Trophoblast cell (in vitro differentiated cells and primary cell): ENCODE results near the gene NXN.
"Not testable (repeated sequence)": the region's sequence is repeated elsewhere in the genome, so short reads cannot be mapped to it uniquely, and the experiment has no call there.

Source experiments
- DNase-seq, 2 donors: peaks; one replicate each; pipeline ENCODE4 v3.0.0-alpha.2; 2016
- H2AFZ ChIP-seq: 2 replicates; pipeline ENCODE4 v1.6.1; 2013; ENCODE audit warnings: low read length, moderate library complexity, mild to moderate bottlenecking; ENCODE audit not compliant: insufficient read depth, poor library complexity
- H2AK5ac ChIP-seq: 2 replicates; pipeline ENCODE4 v1.6.1; 2013; ENCODE audit warnings: mild to moderate bottlenecking, low read length
- H2BK120ac ChIP-seq: 2 replicates; pipeline ENCODE4 v1.6.1; 2013; ENCODE audit warnings: low read length, mild to moderate bottlenecking, moderate library complexity; ENCODE audit not compliant: insufficient read depth, poor library complexity
- H2BK12ac ChIP-seq: 2 replicates; pipeline ENCODE4 v1.6.1; 2013; ENCODE audit warnings: mild to moderate bottlenecking, low read length, moderate library complexity
- H2BK5ac ChIP-seq: 2 replicates; pipeline ENCODE4 v1.6.1; 2013; ENCODE audit warnings: low read length, low read depth, moderate library complexity, mild to moderate bottlenecking; ENCODE audit not compliant: poor library complexity
- H3K14ac ChIP-seq: 2 replicates; pipeline ENCODE4 v1.6.1; 2013; ENCODE audit warnings: mild to moderate bottlenecking, low read length
- H3K18ac ChIP-seq: 2 replicates; pipeline ENCODE4 v1.6.1; 2013; ENCODE audit warnings: mild to moderate bottlenecking, low read length
- H3K23ac ChIP-seq: 2 replicates; pipeline ENCODE4 v1.6.1; 2013; ENCODE audit warnings: low read length
- H3K27ac ChIP-seq: 2 replicates; pipeline ENCODE4 v1.5.1; 2013; ENCODE audit warnings: low read depth, mild to moderate bottlenecking, inconsistent platforms, low read length, moderate library complexity
- H3K27me3 ChIP-seq: 2 replicates; pipeline ENCODE4 v1.6.1; 2013; ENCODE audit warnings: inconsistent platforms, mild to moderate bottlenecking, low read length, moderate library complexity; ENCODE audit not compliant: insufficient read depth
- H3K36me3 ChIP-seq, 2 experiments: 1 replicate in 1 of 2; 2 replicates in 1 of 2; pipeline ENCODE4 v1.6.1; 2013; ENCODE audit warnings: low read length in 2 of 2, mild to moderate bottlenecking in 2 of 2, moderate library complexity in 1 of 2; ENCODE audit not compliant: insufficient read depth in 2 of 2, control insufficient read depth in 1 of 2
- H3K4ac ChIP-seq: 2 replicates; pipeline ENCODE4 v1.6.1; 2013; ENCODE audit warnings: low read depth, mild to moderate bottlenecking, low read length, moderate library complexity
- H3K4me1 ChIP-seq, 2 experiments: 1 replicate in 1 of 2; 2 replicates in 1 of 2; pipeline ENCODE4 v1.6.1; 2013; ENCODE audit warnings: low read length in 2 of 2, mild to moderate bottlenecking in 2 of 2, moderate library complexity in 1 of 2; ENCODE audit not compliant: insufficient read depth in 2 of 2, control insufficient read depth in 1 of 2
- H3K4me2 ChIP-seq: 2 replicates; pipeline ENCODE4 v1.6.1; 2013; ENCODE audit warnings: inconsistent platforms, mild to moderate bottlenecking, low read length, moderate library complexity
- H3K4me3 ChIP-seq: 2 replicates; pipeline ENCODE4 v1.5.1; 2013; ENCODE audit warnings: mild to moderate bottlenecking, low read depth, low read length, inconsistent platforms
- H3K79me1 ChIP-seq: one replicate; pipeline ENCODE4 v1.6.1; 2013; ENCODE audit warnings: low read length
- H3K79me2 ChIP-seq: 2 replicates; pipeline ENCODE4 v1.6.1; 2013; ENCODE audit warnings: low read length, mild to moderate bottlenecking; ENCODE audit not compliant: control insufficient read depth, insufficient read depth, poor library complexity
- H3K9ac ChIP-seq: 2 replicates; pipeline ENCODE4 v1.6.1; 2013; ENCODE audit warnings: mild to moderate bottlenecking, low read length
- H3K9me3 ChIP-seq: 2 replicates; pipeline ENCODE4 v1.6.1; 2013; ENCODE audit warnings: low read depth, mild to moderate bottlenecking, control low read depth, inconsistent platforms, low read length; ENCODE audit not compliant: insufficient read depth
- H4K12ac ChIP-seq: 2 replicates; pipeline ENCODE4 v1.6.1; 2013; ENCODE audit warnings: low read depth, mild to moderate bottlenecking, low read length, moderate library complexity
- H4K8ac ChIP-seq: 2 replicates; pipeline ENCODE4 v1.6.1; 2013; ENCODE audit warnings: low read depth, mild to moderate bottlenecking, low read length, moderate library complexity
- H4K91ac ChIP-seq: one replicate; pipeline ENCODE4 v1.6.1; 2013; ENCODE audit warnings: low read depth, mild to moderate bottlenecking, low read length, moderate library complexity
- WGBS: extraction: QIAGEN DNeasy Blood & Tissue Kit; methylation state at CpG from one replicate; pipeline ENCODE4 v1.1.7; 2013; ENCODE audit warnings: missing lambda C conversion rate; ENCODE audit not compliant: insufficient read length, insufficient coverage; ENCODE audit errors: extremely low coverage; 5-methylcytosine and 5-hydroxymethylcytosine counted together

Gene NXN

DNA sequence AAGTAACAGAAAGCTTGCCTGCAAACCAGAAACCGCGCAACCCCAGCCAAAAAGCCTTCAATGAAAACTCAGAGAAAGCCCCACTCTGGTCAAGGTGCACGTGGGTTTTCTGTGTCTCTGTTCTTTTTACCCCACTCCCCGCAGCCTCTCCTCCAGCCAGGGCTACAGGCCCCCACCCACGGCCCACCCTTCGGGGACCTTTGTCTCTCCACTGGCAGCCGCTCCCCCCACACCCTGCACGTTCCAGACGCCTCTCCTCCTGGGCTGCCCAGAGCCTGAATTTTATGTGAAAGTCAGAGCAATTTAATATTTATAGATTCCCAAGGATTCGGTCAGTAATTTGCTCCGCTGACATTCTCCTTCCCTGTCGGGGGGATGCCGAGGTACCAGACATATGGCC, 173.2 kb downstream of the NXN start:
- Histone ChIP-seq H3K4ac (no peak overlapping the region), H3K79me2 (no peaks in the 10 kb centered on the region), H3K27me3 (no peaks in the 10 kb centered on the region), H3K4me2 (no peak overlapping the region), H2BK12ac (no peak overlapping the region), H3K79me1 (no peaks in the 10 kb centered on the region), H3K9me3 (peaks cover 8% of the 10 kb centered on the region), H4K12ac (no peak overlapping the region), H3K4me1 (peaks cover 7 to 9% of the 10 kb centered on the region in 2 experiments), H2BK120ac (no peak overlapping the region), H3K27ac (no peak overlapping the region), H2AK5ac (no peak overlapping the region), H4K91ac (no peak overlapping the region), H3K18ac (no peak overlapping the region), H2AFZ (no peak overlapping the region), H3K36me3 (peaks cover 29 to 30% of the 10 kb centered on the region in 2 experiments), H3K14ac (no peak overlapping the region), H2BK5ac (no peak overlapping the region), H3K23ac (no peak overlapping the region), H3K9ac (no peak overlapping the region), H3K4me3 (no peak overlapping the region), H4K8ac (no peak overlapping the region)
- no CpG with 5 or more reads among the region's 13 CpGs for WGBS
- DNase-seq = no peak

DNA sequence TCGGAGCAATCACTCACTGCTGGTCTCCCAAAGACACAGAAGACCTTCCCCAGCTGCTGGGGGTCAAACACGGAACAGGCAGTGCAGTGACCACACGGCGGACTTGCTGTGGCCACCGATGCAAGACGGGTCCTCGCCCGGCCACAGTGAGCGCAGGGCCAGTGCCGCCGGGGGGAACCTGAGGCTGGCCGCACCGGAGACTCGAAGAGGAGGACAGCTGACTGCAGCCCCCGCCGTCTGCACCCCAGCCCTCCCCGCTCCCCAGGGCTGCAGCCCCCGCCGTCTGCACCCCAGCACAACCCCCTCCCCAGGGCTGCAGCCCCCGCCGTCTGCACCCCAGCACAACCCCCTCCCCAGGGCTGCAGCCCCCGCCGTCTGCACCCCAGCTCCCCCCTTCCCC, 173.7 kb downstream of the NXN start:
- not testable (repeated sequence) for H2BK120ac ChIP-seq, H4K91ac ChIP-seq, H3K14ac ChIP-seq, H3K9me3 ChIP-seq, H2AFZ ChIP-seq, H3K9ac ChIP-seq, H2BK12ac ChIP-seq, H3K27ac ChIP-seq, H2AK5ac ChIP-seq, H4K12ac ChIP-seq, H3K4me3 ChIP-seq, H3K4me2 ChIP-seq, H3K4ac ChIP-seq, H3K79me2 ChIP-seq, H4K8ac ChIP-seq, DNase-seq, H3K23ac ChIP-seq, H3K18ac ChIP-seq, H3K79me1 ChIP-seq, H3K4me1 ChIP-seq, H2BK5ac ChIP-seq, H3K27me3 ChIP-seq
- H3K36me3 ChIP-seq = peaks cover 30 to 32% of the 10 kb centered on the region in 2 experiments
- no CpG with 5 or more reads among the region's 23 CpGs for WGBS

DNA sequence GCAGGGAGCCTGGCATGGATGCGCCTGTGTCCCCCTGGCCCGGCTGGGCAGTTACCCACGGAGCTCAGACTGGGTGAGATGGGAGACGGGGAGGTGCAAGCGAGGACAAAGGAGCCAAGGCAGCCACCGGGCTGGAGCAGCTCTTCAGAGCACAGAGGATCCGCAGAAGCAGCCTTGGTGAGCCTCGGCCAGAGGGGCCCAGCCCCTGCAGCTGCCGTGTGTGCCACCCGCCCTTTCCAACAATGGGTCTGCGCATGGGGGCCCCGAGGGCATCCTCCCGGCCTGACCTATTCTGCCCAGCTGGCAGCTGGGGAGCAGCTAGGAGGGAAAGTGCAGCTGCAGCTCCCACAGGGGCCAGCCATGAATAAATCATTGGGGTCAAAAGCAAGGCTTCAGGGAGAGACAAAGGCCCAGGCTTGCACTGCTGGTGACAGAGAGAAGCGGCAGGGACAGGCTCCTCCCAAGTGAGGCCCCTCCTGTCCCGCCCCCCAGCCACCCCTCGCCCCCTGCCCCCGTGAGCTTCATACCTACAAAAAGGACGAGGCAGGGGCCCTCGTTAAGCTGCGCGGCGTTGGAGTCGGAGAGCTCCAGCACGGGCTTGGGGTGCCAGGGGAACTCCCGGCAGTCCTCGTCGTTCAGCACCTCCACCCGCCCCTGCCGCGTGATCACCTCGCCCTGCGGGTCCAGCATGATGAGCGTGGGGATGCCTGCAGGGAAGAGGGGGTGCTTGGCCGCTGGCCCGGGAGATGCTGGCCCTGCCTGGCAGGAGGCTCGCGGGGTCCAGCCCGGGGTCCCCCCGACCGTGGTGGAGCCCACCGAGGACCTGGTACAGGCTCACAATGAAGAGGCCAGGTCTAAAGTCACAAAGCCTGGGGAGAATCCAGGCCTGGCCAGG, 174.8 kb downstream of the NXN start:
- Histone ChIP-seq H4K12ac (no peak overlapping the region), H3K79me1 (no peaks in the 10 kb centered on the region), H3K23ac (no peak overlapping the region), H2BK12ac (no peak overlapping the region), H3K18ac (no peak overlapping the region), H3K4ac (no peak overlapping the region), H2BK120ac (no peak overlapping the region), H3K4me1 (peaks cover 6 to 8% of the 10 kb centered on the region in 2 experiments), H3K4me2 (no peak overlapping the region), H2BK5ac (no peak overlapping the region), H4K8ac (no peak overlapping the region), H4K91ac (no peak overlapping the region), H3K79me2 (no peaks in the 10 kb centered on the region), H3K4me3 (no peak overlapping the region), H2AFZ (no peak overlapping the region), H3K27me3 (no peaks in the 10 kb centered on the region), H2AK5ac (no peak overlapping the region), H3K27ac (no peak overlapping the region), H3K14ac (no peak overlapping the region), H3K9ac (no peak overlapping the region), H3K36me3 (peaks cover 32 to 35% of the 10 kb centered on the region in 2 experiments), H3K9me3 (peaks cover 4% of the 10 kb centered on the region)
- DNase-seq = no peak
- no CpG with 5 or more reads among the region's 41 CpGs for WGBS

DNA sequence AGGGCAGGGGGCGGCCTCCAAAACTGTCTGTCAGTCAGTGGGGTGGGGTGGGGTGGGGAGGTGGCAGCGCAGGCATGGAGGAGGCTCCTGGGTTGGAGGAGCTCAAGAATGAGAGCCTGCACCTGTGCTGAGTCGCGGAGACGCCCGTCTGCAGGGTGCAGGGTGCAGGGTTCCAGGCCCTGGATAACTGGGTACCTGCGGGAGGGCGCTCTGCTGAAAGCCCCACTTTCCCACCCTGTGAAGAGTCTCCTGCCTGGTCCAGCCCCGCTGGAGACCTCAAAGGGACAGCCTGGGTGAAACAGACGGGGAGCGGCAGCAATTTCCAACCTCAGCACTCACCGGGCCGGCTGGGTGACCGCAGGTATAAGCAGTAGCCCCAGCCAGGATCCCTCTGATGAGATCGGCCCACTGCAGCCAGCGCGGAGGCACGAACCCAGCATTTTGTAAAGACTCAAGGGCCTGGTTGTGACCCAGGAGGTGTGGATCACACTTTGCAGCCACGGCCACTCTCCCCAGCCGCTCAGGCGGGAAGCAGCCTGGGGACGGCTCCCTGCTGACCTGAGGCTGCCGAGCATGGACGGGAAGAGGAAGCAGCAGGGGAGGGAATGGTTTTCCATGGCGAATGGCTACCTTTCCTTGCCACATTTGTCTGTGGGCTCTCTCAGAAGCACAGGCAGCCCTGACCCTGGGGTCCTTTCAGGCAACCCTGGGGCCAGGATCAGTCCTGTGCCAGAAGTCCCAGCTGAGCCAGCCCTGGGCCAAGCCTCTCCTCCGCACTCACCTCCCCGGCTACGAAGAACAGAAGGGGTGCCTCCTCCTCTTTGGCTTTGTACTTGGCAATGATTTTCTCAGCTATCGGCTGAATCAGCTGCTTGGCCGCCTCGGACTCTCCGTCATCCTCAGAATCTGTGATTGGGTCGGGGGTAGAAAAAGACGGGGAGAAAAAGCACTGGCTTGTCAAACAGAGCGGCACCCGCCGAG, 176.4 kb downstream of the NXN start:
- Histone ChIP-seq H3K79me1 (no peaks in the 10 kb centered on the region), H3K9me3 (peaks cover 2% of the 10 kb centered on the region), H3K4ac (no peak overlapping the region), H4K12ac (no peak overlapping the region), H2BK12ac (no peak overlapping the region), H3K27ac (no peak overlapping the region), H3K4me3 (no peak overlapping the region), H3K23ac (no peak overlapping the region), H3K36me3 (peaks cover 38 to 41% of the 10 kb centered on the region in 2 experiments), H3K14ac (no peak overlapping the region), H3K9ac (no peak overlapping the region), H3K4me2 (no peak overlapping the region), H2BK5ac (no peak overlapping the region), H4K91ac (no peak overlapping the region), H2AK5ac (no peak overlapping the region), H2BK120ac (no peak overlapping the region), H3K4me1 (peaks cover 6 to 8% of the 10 kb centered on the region in 2 experiments), H3K79me2 (no peaks in the 10 kb centered on the region), H2AFZ (no peak overlapping the region), H3K18ac (peak overlapping the region; percentile 66), H3K27me3 (no peaks in the 10 kb centered on the region), H4K8ac (no peak overlapping the region)
- no CpG with 5 or more reads among the region's 37 CpGs for WGBS
- no peak for DNase-seq
